GM12892 (cell line): Measurements from ENCODE around the gene PML.

ENCODE experiments used
- POLR2A ChIP-seq: IDR thresholded peaks from 2 replicates; pipeline ENCODE4 v1.6.1; 2011; ENCODE audit warnings: low read depth, low read length, control low read depth
- POLR2AphosphoS5 ChIP-seq: IDR thresholded peaks from 2 replicates; pipeline ENCODE4 v1.6.1; 2011; ENCODE audit warnings: low read depth, low read length, control low read depth

DNA sequence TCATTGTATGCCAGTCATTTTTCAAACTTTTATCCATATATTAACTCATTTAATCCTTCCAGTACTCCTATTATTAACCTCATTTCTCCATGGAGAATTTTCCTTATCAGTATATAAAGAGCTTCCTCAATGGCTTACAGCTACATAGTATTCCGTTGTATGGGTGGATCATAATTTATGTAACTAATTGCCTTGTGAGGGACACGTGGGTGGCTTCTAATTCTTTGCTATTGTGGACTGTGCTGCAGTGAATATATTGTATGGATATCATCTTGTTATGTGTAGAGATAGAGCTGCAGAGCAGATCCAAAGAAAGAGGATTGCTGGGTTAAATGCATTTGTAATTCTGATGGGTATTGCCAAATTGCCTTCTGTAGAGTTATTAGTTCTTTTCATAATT is 25.2 kb downstream of the PML start:
- TF ChIP-seq POLR2AphosphoS5: no peak
- no peak for TF ChIP-seq POLR2A
